Adipocyte (in vitro differentiated cells): ENCODE results near the gene CADM2.

Source experiments
- DNase-seq: peaks from one replicate; pipeline ENCODE4 v3.0.0-alpha.2; 2015; ENCODE audit warnings: low read depth
- H3K27me3 ChIP-seq: replicated peaks from 2 replicates; pipeline ENCODE4 v1.7.0; 2013; ENCODE audit warnings: mild to moderate bottlenecking, low read length, moderate library complexity; ENCODE audit not compliant: control insufficient read depth, insufficient read depth
- H3K36me3 ChIP-seq: 2 replicates; pipeline ENCODE4 v1.7.0; 2013; ENCODE audit warnings: low read length, mild to moderate bottlenecking, moderate library complexity; ENCODE audit not compliant: control insufficient read depth, insufficient read depth, severe bottlenecking
- H3K4me1 ChIP-seq: 2 replicates; pipeline ENCODE4 v1.7.0; 2013; ENCODE audit warnings: mild to moderate bottlenecking, low read length, moderate library complexity; ENCODE audit not compliant: control insufficient read depth, insufficient read depth
- H3K4me3 ChIP-seq: 2 replicates; pipeline ENCODE4 v1.7.0; 2013; ENCODE audit warnings: mild to moderate bottlenecking, low read length, moderate library complexity
- H3K9ac ChIP-seq: 2 replicates; pipeline ENCODE4 v1.7.0; 2013; ENCODE audit warnings: mild to moderate bottlenecking, low read length, moderate library complexity
- H3K9me3 ChIP-seq: 2 replicates; pipeline ENCODE4 v1.7.0; 2013; ENCODE audit warnings: mild to moderate bottlenecking, low read length, moderate library complexity; ENCODE audit not compliant: control insufficient read depth

The CADM2 gene

GRCh38 chr3:85835857-85836440 lies 877.2 kb downstream of the CADM2 start:
- Histone ChIP-seq H3K36me3 (no peaks in the 10 kb centered on the region), H3K9me3 (no peaks in the 10 kb centered on the region), H3K27me3 (no peaks in the 10 kb centered on the region), H3K4me3 (no peak overlapping the region), H3K9ac (no peak overlapping the region), H3K4me1 (no peaks in the 10 kb centered on the region)
- no peak for DNase-seq

GRCh38 chr3:85837402-85837801 lies 878.6 kb downstream of the CADM2 start:
- H3K4me1 ChIP-seq, result no peaks in the 10 kb centered on the region
- H3K9me3 ChIP-seq, result no peaks in the 10 kb centered on the region
- no peak overlapping the region for H3K9ac ChIP-seq
- no peaks in the 10 kb centered on the region for H3K27me3 ChIP-seq
- no peaks in the 10 kb centered on the region for H3K36me3 ChIP-seq
- DNase-seq, result no peak
- no peak overlapping the region for H3K4me3 ChIP-seq

GRCh38 chr3:85838921-85839320 lies 880.1 kb downstream of the CADM2 start:
- Histone ChIP-seq H3K36me3 (no peaks in the 10 kb centered on the region), H3K4me3 (no peak overlapping the region), H3K9me3 (no peaks in the 10 kb centered on the region), H3K27me3 (no peaks in the 10 kb centered on the region), H3K9ac (no peak overlapping the region), H3K4me1 (no peaks in the 10 kb centered on the region)
- no peak for DNase-seq

- no peaks in the 10 kb centered on the region for H3K36me3 ChIP-seq
- no peaks in the 10 kb centered on the region for H3K27me3 ChIP-seq
- H3K9me3 ChIP-seq, result no peaks in the 10 kb centered on the region
- no peaks in the 10 kb centered on the region for H3K4me1 ChIP-seq
- no peak overlapping the region for H3K4me3 ChIP-seq
- H3K9ac ChIP-seq, result no peak overlapping the region
- DNase-seq, result no peak
Measured at GRCh38 chr3:85842081-85842480, 883.3 kb downstream of the CADM2 start.

- H3K9me3 ChIP-seq, result no peaks in the 10 kb centered on the region
- H3K27me3 ChIP-seq, result no peaks in the 10 kb centered on the region
- no peaks in the 10 kb centered on the region for H3K36me3 ChIP-seq
- H3K9ac ChIP-seq, result no peak overlapping the region
- no peak overlapping the region for H3K4me3 ChIP-seq
- no peak for DNase-seq
- no peaks in the 10 kb centered on the region for H3K4me1 ChIP-seq
Measured at GRCh38 chr3:85846940-85847339, 888.2 kb downstream of the CADM2 start.

GRCh38 chr3:85851071-85851470 lies 892.3 kb downstream of the CADM2 start:
- Histone ChIP-seq H3K4me1 (no peaks in the 10 kb centered on the region), H3K9me3 (no peaks in the 10 kb centered on the region), H3K9ac (no peak overlapping the region), H3K4me3 (no peak overlapping the region), H3K36me3 (no peaks in the 10 kb centered on the region), H3K27me3 (no peaks in the 10 kb centered on the region)
- no peak for DNase-seq

- DNase-seq, result no peak
- Histone ChIP-seq H3K36me3 (no peaks in the 10 kb centered on the region), H3K4me1 (no peaks in the 10 kb centered on the region), H3K9ac (no peak overlapping the region), H3K9me3 (no peaks in the 10 kb centered on the region), H3K4me3 (no peak overlapping the region), H3K27me3 (no peaks in the 10 kb centered on the region)
Measured at GRCh38 chr3:85853805-85854204, 895.0 kb downstream of the CADM2 start.

- Histone ChIP-seq H3K9me3 (peaks cover 4% of the 10 kb centered on the region), H3K36me3 (no peaks in the 10 kb centered on the region), H3K27me3 (no peaks in the 10 kb centered on the region), H3K4me3 (no peak overlapping the region), H3K9ac (no peak overlapping the region), H3K4me1 (no peaks in the 10 kb centered on the region)
- no peak for DNase-seq
Measured at GRCh38 chr3:85862893-85863455, 904.2 kb downstream of the CADM2 start.

- no peak for DNase-seq
- Histone ChIP-seq H3K36me3 (no peaks in the 10 kb centered on the region), H3K4me3 (no peak overlapping the region), H3K9me3 (peaks cover 4% of the 10 kb centered on the region), H3K27me3 (no peaks in the 10 kb centered on the region), H3K4me1 (no peaks in the 10 kb centered on the region), H3K9ac (no peak overlapping the region)
Measured at GRCh38 chr3:85864896-85865295, 906.1 kb downstream of the CADM2 start.

GRCh38 chr3:85867072-85867471 lies 908.3 kb downstream of the CADM2 start:
- Histone ChIP-seq H3K27me3 (no peaks in the 10 kb centered on the region), H3K9ac (no peak overlapping the region), H3K4me1 (no peaks in the 10 kb centered on the region), H3K4me3 (no peak overlapping the region), H3K36me3 (no peaks in the 10 kb centered on the region), H3K9me3 (no peaks in the 10 kb centered on the region)
- no peak for DNase-seq

GRCh38 chr3:85875589-85875988 lies 916.8 kb downstream of the CADM2 start:
- DNase-seq, result no peak
- Histone ChIP-seq H3K4me3 (no peak overlapping the region), H3K4me1 (no peaks in the 10 kb centered on the region), H3K9ac (no peak overlapping the region), H3K27me3 (no peaks in the 10 kb centered on the region), H3K36me3 (no peaks in the 10 kb centered on the region), H3K9me3 (no peaks in the 10 kb centered on the region)

- H3K9me3 ChIP-seq, result no peaks in the 10 kb centered on the region
- no peaks in the 10 kb centered on the region for H3K4me1 ChIP-seq
- no peaks in the 10 kb centered on the region for H3K36me3 ChIP-seq
- no peak overlapping the region for H3K9ac ChIP-seq
- DNase-seq, result no peak
- H3K4me3 ChIP-seq, result no peak overlapping the region
- H3K27me3 ChIP-seq, result no peaks in the 10 kb centered on the region
Measured at GRCh38 chr3:85877631-85878030, 918.8 kb downstream of the CADM2 start.
